ENCODE data around the gene MUC2.

The MUC2 gene

DNA sequence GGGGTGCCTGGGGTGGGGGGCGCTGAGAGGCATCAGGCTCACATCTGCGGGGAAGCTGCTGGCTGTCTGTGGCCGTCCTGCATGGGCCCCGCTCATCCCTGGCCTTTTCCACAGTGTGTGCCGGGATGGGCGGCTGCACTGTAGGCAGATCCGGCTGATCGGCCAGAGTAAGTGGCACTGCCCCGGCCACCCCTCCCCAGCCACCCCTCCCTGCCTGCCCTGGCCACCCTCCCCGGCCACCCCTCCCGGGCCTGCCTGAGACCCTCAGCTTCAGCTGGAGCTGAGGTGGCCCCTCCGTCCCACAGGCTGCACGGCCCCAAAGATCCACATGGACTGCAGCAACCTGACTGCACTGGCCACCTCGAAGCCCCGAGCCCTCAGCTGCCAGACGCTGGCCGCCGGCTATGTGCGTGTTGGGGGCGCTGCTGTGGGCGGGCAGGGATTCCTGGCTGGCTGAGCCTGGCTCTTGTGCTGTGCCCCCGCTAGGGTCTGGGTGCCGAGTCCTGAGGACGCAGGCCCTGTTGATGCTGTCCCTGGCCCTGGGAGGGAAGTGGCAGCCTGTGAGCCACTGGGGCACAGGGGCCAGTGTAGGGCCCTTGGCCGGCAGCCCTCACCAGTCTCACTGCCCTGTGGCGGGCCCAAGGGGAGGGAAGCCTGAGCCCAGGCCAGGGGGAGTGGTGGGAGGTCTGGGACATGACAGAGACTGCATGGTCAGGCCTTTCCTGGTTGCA, 10.9 kb downstream of the MUC2 start:
- in situ Hi-C loops (cut with MboI; ENCODE audit: low sequenced_read_pairs), result no loop called here

DNA sequence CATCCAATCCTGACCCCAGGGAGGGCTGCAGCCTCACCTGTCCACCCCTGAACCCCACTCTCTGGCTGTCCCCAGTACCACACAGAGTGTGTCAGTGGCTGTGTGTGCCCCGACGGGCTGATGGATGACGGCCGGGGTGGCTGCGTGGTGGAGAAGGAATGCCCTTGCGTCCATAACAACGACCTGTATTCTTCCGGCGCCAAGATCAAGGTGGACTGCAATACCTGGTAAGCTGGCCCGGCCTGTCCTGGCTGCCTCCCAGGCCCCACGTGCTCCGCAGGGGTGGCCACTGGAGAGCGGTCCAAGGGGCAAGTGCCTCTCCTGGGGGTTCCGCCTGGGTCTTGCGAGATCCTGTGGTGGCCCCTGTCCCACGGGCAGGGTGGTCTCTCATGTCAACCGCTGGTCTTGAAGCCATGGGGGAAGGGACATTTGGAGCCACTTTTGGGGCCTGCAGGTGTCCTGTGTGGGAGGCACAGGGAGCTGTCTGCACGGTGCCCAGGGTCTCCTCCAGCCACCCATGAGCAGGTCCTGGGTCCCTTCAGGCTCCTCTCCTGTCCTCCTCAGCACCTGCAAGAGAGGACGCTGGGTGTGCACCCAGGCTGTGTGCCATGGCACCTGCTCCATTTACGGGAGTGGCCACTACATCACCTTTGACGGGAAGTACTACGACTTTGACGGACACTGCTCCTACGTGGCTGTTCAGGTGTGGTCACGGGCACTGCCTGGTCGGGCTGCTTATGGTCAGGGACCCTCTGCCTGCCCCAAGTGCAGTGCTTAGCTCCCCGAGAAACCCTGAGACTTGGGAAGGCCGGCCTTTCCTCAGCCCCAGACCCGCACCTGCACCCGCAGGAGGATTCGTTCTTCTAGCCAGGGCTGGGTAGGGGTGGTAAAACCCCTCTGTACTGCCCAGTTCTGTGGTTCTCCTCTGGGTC, 11.8 kb downstream of the MUC2 start:
- in situ Hi-C loops (cut with MboI; ENCODE audit: low sequenced_read_pairs), result no loop called here

DNA sequence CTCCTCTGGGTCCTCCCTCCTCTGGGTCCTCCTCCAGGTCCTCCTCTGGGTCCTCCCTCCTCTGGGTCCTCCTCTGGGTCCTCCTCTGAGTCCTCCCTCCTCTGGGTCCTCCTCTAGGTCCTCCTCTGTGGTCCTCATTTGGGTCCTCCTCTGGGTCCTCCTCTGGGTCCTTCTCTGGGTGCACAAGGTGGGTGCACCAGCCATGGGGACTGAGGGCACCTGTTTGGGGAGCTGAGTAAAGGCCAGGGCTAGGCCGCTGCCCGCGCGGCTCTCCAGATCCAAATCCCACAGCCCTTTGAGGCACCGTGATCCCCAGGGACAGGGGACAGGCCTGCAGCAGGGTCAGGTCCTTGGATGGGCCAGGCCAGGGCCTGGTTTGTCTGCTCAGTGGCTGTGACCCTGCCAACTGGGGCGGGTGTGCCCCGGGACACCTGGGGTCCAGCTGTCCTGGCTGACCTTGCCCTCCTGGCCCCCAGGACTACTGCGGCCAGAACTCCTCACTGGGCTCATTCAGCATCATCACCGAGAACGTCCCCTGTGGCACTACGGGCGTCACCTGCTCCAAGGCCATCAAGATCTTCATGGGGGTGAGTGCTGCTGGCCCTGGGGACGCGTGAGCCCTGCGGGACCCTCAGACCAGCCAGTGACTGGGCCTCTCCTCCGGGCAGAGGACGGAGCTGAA, 12.7 kb downstream of the MUC2 start:
- in situ Hi-C loops (cut with MboI; ENCODE audit: low sequenced_read_pairs), result no loop called here

DNA sequence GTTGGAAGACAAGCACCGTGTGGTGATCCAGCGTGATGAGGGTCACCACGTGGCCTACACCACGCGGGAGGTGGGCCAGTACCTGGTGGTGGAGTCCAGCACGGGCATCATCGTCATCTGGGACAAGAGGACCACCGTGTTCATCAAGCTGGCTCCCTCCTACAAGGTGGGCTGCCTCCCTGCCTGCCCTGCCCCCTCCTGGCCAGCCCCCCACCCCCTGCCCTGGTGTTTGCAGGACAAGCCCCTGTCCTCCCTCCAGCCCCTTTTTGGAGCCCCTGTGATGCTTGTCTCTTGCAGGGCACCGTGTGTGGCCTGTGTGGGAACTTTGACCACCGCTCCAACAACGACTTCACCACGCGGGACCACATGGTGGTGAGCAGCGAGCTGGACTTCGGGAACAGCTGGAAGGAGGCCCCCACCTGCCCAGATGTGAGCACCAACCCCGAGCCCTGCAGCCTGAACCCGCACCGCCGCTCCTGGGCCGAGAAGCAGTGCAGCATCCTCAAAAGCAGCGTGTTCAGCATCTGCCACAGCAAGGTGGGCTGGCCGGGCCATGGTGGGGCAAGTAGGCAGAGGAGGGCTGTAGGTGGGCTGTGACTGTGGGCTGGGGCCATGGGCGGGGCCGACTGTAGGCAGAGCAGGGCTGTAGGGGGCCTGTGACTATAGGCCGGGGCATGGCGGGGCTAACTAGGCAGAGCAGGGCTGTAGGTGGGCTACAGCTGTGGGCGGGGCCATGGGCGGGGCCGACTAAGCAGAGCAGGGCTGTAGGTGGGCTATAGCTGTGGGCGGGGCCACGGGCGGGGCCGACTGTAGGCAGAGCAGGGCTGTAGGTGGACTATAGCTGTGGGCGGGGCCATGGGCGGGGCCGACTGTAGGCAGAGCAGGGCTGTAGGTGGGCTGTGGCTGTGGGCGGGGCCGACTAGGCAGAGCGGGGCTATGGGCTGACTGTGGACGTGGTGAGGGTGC, 13.6 kb downstream of the MUC2 start:
- in situ Hi-C loops (cut with MboI; ENCODE audit: low sequenced_read_pairs), result no loop called here

DNA sequence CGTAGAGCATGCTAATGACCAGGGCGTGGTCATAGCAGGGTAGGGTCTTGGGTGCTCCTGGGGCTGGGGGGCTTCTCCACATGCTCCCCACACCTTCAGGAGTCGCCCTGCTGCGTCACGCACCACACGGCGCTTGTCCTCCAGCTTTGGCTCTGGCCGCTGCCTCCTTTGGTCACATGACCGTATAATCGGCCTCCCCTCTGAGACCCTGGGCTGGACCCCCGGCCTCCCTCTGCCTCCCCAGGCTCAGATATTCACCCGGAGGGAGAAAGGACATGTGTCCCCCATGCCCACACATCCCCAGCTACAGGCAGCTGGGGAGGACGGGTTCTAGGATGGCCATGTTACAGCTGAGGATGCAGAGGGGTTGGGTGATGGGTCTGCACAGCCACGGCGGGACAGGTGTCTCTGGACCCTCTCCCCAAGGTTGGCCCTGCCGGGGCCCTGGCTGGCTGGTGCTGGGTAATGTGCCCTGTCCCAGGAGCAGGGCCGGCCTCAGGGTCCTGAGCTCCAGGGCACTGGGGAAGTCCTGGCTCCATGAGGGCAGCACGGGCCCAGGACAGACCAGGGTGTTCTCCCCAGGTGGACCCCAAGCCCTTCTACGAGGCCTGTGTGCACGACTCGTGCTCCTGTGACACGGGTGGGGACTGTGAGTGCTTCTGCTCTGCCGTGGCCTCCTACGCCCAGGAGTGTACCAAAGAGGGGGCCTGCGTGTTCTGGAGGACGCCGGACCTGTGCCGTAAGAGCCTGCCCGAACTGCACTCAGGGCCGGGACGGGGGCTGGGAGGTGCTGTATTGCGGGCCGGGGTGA, 14.5 kb downstream of the MUC2 start:
- in situ Hi-C loops (cut with MboI; ENCODE audit: low sequenced_read_pairs), result no loop called here

DNA sequence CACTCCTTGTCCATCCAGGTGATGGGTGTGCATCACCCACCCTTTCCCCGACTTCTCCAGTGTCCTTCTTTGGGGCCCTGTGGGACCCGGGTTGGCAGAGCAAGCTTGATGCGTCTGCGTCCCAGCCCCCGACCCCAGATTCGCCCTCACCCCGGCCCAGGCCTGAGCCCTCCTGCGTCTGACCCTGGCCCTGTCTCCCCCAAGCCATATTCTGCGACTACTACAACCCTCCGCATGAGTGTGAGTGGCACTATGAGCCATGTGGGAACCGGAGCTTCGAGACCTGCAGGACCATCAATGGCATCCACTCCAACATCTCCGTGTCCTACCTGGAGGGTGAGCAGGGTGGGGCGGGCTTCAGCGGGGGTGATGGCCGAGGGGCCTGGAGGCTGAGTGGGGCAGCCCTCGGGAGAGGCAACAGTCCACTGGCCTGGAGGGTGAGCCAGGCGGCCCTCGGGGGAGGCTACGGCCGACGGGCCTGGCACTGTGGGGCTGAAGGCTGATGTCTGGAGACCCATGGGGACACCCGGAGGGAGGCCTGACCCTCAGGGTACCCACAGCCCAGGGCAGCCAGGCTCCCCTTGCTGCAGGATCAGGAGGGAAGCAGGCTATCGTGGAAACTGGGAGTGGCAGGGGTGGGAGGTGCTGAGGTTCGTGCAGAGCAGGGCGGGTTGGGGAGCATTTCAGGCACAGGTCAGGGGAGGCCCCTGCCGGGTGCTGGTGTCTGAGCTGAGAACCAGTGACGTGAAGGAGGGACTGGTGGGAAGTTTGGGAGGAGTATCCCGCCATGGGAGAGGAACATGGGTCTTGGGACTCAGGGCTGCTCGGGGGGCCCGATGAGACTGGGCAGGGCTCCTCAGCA, 15.3 kb downstream of the MUC2 start:
- in situ Hi-C loops (cut with MboI; ENCODE audit: low sequenced_read_pairs), result no loop called here

DNA sequence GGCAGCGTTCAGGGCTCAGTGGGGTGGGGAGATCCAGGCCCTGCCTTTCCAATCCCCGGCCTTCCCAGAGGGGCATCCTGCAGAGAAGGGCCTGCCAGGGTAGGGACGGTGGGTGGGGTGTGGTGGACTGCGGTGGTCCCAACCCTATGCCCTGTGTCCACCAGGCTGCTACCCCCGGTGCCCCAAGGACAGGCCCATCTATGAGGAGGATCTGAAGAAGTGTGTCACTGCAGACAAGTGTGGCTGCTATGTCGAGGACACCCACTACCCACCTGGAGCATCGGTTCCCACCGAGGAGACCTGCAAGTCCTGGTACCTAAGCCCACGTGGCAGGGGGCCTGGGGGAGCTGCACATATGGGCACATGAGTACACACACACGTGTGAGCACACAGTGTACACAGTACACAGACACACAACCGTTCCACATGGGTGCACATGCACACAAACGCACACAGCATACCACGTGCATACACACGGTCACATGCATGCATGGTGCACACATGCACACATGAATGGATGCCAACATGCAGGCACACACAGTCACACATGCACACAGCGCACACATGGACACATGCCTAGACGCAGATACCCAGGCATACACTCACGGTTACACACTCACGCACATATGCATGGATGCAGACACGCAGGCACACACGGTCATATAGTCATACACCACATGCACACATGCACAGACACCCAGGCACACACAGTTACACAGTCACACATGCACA, 16.1 kb downstream of the MUC2 start:
- in situ Hi-C loops (cut with MboI; ENCODE audit: low sequenced_read_pairs), result no loop called here

DNA sequence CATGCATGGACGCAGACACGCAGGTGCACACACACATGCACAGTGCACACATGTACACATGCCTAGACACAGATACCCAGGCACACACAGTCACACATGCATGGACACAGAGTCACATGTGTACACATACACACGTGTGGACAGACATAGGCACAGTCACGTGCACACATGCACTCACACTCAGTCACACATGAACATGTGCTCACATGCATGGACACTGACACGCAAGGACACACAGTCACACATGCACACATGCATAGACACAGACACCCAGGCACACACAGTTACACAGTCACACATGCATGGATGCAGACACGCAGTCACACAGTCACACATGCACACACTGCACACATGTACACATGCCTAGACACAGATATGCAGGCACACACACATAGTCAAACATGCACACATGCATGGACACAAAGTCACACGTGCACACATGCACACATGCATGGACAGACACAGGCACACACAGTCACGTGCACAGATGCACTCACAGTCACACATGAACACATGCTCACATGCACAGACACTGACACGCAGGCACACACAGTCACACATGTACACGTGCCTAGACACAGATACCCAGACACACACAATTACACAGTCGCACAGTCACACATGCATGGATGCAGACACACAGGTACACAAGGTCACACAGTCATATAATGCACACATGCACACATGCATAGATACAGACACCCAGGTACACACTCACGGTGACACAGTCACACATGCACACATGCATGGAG, 16.8 kb downstream of the MUC2 start:
- in situ Hi-C loops (cut with MboI; ENCODE audit: low sequenced_read_pairs), result no loop called here

DNA sequence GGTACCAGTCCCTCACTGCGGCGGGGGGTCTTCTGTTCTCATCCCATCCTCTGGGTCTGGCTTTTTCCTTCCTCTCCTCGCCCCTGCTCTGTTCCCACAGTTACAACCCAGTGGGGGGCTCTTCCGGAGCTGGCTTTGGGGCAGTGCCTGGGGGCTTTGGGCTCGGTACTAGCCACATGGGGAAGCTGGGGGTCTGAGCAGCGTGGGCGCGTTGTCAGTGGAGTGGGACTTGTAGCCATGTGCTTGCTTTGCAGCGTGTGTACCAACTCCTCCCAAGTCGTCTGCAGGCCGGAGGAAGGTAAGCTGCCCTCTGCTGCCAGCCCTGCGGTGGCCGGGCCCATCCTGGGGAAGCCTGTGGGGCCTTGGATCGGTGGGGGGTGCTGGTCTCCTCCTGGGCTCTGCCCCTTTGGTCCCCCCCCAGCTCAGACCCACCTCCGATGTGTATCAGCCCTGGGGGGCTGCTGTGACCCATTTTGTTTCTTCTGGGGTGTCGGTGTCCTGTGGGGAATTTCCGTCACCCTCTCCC, 17.5 kb downstream of the MUC2 start:
- in situ Hi-C loops (cut with MboI; ENCODE audit: low sequenced_read_pairs), result no loop called here

DNA sequence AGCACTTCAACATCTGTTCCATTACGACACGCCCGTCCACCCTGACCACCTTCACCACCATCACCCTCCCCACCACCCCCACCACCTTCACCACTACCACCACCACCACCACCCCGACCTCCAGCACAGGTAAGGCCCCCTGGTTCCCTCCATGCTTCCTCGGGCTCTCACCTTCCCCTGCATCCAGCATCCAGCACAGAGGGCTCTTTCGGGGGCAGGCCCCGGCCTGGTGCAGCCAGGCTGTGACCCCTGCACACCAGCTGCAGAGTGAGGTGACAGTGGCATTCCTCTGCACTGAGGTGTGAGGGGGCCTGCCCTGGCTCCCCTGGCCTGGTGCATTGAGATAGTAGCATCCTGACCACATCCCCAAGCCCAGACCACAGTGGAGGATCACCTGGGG, 18.2 kb downstream of the MUC2 start:
- in situ Hi-C loops (cut with MboI; ENCODE audit: low sequenced_read_pairs), result no loop called here

DNA sequence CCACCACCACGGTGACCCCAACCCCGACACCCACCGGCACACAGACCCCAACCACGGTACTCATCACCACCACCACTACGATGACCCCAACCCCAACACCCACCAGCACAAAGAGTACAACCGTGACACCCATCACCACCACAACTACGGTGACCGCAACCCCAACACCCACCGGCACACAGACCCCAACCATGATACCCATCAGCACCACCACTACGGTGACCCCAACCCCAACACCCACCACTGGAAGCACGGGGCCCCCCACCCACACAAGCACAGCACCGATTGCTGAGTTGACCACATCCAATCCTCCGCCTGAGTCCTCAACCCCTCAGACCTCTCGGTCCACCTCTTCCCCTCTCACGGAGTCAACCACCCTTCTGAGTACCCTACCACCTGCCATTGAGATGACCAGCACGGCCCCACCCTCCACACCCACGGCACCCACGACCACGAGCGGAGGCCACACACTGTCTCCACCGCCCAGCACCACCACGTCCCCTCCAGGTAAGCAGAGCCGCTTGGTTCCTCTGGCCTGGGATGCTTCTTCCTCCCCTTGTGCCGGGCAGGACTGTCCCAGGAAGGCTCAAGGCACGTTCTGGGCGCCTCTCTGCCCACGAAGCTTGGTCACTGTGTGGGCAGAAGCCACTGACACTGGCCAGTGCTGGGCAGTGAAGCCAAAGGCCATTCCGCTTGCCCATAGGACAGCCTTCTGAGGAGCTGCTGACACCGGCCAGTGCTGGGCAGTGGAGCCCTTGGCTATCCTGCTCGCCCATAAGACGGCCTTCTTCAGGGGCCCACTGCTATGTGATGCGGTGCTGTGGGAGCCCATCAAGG, 25.1 kb downstream of the MUC2 start:
- in situ Hi-C loops (cut with MboI; ENCODE audit: low sequenced_read_pairs), result no loop called here

DNA sequence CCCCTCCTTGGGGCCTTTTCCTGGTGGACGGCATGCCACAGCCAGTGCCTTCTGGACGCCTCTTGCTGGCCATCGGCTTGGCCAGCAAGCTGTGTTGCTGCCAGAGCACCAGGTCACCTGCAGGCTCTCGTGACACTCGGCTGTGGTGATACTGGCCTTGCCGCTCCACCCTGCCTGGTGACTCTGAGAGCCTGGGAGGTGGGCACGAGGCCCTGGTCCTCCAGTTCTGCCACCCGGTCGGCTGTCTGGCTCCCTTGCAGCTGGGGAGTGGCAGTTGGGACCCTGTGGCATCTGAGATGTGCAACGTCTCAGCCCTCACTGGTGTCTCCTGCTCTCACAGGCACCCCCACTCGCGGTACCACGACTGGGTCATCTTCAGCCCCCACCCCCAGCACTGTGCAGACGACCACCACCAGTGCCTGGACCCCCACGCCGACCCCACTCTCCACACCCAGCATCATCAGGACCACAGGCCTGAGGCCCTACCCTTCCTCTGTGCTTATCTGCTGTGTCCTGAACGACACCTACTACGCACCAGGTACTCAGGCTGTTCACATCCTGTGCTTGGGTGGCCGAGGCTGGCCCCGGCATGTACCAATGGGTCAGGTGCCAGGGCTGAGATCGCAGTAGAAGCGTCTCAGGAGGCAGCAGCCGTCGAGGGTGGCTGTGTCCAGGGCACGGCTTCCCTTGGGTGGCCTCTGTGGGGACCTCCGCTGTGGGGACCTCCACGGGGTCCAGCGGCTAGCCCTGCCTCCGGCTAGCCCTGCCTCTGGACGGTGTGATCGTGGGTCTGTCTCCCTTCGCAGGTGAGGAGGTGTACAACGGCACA, 26.0 kb downstream of the MUC2 start:
- in situ Hi-C loops (cut with MboI; ENCODE audit: low sequenced_read_pairs), result no loop called here

DNA sequence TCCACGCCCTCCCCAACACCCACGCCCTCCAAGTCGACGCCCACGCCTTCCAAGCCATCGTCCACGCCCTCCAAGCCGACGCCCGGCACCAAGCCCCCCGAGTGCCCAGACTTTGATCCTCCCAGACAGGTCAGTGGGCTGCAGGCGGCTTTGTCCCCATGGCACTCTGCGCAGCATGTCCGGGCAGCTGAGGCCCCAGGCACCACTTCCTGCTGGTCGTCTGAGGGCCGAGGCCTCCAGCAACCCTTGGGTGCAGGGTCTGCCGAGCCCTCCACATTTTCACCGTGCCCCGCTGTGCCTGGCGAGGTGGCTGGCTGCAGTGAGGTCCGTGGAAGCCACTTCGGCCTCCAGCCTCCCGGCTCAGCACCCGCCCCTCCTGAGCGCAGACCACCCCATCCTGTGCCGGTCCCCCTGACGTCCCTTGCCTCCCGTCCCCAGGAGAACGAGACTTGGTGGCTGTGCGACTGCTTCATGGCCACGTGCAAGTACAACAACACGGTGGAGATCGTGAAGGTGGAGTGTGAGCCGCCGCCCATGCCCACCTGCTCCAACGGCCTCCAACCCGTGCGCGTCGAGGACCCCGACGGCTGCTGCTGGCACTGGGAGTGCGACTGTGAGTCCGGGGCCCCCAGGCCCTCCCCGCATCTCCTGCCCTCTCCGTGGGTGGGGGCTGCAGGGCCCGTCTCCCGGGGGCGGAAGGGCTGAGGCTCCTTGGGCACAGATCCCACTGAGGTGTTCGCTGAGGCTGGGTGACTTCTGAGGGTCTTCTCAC, 26.8 kb downstream of the MUC2 start:
- in situ Hi-C loops (cut with MboI; ENCODE audit: low sequenced_read_pairs), result no loop called here

DNA sequence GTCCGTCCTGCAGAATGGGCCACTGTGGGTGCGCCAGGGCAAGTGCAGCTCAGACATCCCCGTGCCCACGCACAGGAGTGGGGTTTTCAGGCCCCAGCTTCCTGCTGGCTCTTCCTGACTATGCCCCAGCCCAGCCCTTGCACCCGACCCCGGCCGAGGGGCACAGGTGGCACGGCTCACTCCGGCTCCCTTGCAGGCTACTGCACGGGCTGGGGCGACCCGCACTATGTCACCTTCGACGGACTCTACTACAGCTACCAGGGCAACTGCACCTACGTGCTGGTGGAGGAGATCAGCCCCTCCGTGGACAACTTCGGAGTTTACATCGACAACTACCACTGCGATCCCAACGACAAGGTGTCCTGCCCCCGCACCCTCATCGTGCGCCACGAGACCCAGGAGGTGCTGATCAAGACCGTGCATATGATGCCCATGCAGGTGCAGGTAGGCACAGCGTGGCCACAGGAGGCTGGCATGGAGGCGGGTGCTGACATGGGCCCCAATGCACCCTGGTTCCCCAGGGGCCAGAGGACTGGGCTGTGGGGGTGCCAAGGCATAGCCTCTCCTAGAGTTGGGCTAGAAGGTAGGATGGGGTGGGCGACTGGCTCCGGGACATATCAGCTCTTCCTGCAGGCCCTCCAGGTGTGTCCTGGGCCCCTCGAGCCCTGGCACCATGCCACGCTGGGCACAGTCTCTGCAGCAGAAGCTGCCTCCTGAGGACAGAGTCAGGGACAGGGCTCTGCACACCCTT, 27.7 kb downstream of the MUC2 start:
- in situ Hi-C loops (cut with MboI; ENCODE audit: low sequenced_read_pairs), result no loop called here
